Astrocyte of the spinal cord (primary cell): ENCODE data around the gene ACTR3.

ENCODE experiments used
- DNase-seq: peaks from one replicate; pipeline ENCODE4 v3.0.0; 2011; ENCODE audit warnings: low read depth, low spot score
- H3K4me3 ChIP-seq: 2 replicates; pipeline ENCODE4 v1.5.1; 2011; ENCODE audit warnings: low read depth, mild to moderate bottlenecking, low read length, moderate library complexity
- in situ Hi-C: cut with HindIII; loops from 2 replicates; pipeline ENCODE4 v1.10.0; 2017; ENCODE audit warnings: low sequenced_read_pairs
- TF ChIP-seq, protein P1 (sequence below): IDR thresholded peaks from 2 replicates; pipeline ENCODE4 v1.5.1; 2012; ENCODE audit warnings: low read depth, mild to moderate bottlenecking, low read length, inconsistent platforms

Gene ACTR3

DNA sequence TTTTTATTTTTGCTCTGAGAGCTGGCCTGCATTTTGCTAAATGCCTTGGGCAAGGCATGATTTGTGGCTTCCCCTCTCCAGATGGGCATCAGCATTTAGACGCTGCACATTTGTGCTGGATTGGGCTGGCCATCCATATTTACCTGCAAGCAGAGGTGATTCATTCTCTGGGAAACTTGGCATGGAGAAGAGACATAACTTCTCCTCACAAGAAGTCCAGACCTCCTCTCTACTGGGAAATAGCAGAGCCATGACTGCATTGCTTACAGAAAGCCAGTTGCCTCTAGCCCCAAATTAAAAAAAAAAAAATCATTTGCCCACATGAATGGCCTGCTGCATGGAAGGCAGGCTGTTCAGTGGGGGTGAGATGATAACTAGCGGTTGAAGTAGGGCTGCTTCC is 120.1 kb downstream of the ACTR3 start:
- TF ChIP-seq, protein P1, sequence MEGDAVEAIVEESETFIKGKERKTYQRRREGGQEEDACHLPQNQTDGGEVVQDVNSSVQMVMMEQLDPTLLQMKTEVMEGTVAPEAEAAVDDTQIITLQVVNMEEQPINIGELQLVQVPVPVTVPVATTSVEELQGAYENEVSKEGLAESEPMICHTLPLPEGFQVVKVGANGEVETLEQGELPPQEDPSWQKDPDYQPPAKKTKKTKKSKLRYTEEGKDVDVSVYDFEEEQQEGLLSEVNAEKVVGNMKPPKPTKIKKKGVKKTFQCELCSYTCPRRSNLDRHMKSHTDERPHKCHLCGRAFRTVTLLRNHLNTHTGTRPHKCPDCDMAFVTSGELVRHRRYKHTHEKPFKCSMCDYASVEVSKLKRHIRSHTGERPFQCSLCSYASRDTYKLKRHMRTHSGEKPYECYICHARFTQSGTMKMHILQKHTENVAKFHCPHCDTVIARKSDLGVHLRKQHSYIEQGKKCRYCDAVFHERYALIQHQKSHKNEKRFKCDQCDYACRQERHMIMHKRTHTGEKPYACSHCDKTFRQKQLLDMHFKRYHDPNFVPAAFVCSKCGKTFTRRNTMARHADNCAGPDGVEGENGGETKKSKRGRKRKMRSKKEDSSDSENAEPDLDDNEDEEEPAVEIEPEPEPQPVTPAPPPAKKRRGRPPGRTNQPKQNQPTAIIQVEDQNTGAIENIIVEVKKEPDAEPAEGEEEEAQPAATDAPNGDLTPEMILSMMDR, result no peak
- no peak for DNase-seq
- in situ Hi-C loops, result no loop called here
- H3K4me3 ChIP-seq, result no peak overlapping the region

DNA sequence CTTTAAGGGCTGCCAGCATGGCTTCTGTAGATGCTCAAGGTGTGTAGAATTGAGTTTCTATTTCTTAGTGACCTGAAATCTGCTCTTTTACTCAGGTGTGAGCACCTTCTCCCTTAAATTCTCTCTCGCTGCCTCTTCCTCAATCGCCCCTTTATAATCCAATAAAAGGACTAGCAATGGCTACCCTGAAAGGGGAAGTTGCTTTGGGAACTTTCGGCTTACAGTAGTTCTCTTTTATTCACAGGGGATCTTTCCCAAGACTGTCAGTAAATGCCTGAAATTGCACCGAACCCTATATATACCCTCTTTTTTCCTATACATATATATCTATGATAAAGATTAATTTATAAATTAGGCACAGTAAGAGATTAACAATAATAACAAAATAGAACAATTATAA is 121.8 kb downstream of the ACTR3 start:
- in situ Hi-C loops, result no loop called here
- TF ChIP-seq, protein P1, result no peak
- no peak overlapping the region for H3K4me3 ChIP-seq
- no peak for DNase-seq
